ENCODE measurements around the gene CANT1. TPM values are rescaled to one million over a fixed set of nuclear protein-coding genes. Genes with fewer than 3 reads are reported as not detected.

CANT1 gene
- total and polyA plus RNA-seq, 12 donors = 10.3 to 78.3 (median 40.4) TPM

GRCh38 chr17:78997231-78997741, 12.3 kb downstream of the CANT1 start:
- no peaks in the 10 kb centered on the region for H3K27me3 ChIP-seq
- no peak for TF ChIP-seq CTCF (IDR thresholded peaks at IDR 0.05)
- TF ChIP-seq POLR2A (IDR thresholded peaks at IDR 0.05) = no peak
- intact Hi-C loops (cut with DNase I) = no loop called here
- peak in 4 of 7 donors; percentile 11 to 28 (median 20) for DNase-seq
- H3K9me3 ChIP-seq (replicated peaks in 1 of 3) = no peaks in the 10 kb centered on the region
- H3K4me3 ChIP-seq = no peak overlapping the region
- H3K4me1 ChIP-seq (replicated peaks in 1 of 2) = peaks cover 24 to 46% of the 10 kb centered on the region in 2 donors
- 90 to 97% (median 95%) methylated on average over 12 to 27 of the region's 27 CpGs for WGBS, 4 donors
- H3K27ac ChIP-seq = peak overlapping the region in 2 of 5 donors; percentile 77 to 79
- H3K36me3 ChIP-seq (replicated peaks in 1 of 2) = peaks cover 0 to 60% of the 10 kb centered on the region in 2 donors

GRCh38 chr17:78996781-78997201, 12.8 kb downstream of the CANT1 start:
- no peak for TF ChIP-seq POLR2A (IDR thresholded peaks at IDR 0.05)
- no peak for TF ChIP-seq CTCF (IDR thresholded peaks at IDR 0.05)
- peak overlapping the region in 3 of 5 donors; percentile 33 to 79 (median 77) for H3K27ac ChIP-seq
- 87 to 93% (median 92%) methylated on average over 16 of the region's 16 CpGs for WGBS, 4 donors
- peaks cover 0 to 63% of the 10 kb centered on the region in 2 donors for H3K36me3 ChIP-seq (replicated peaks in 1 of 2)
- no peak overlapping the region for H3K4me3 ChIP-seq
- DNase-seq = peak in 4 of 7 donors; percentile 11 to 52 (median 24)
- H3K4me1 ChIP-seq (replicated peaks in 1 of 2) = peaks cover 24 to 46% of the 10 kb centered on the region in 2 donors
- no peaks in the 10 kb centered on the region for H3K9me3 ChIP-seq (replicated peaks in 1 of 3)
- H3K27me3 ChIP-seq = no peaks in the 10 kb centered on the region
- intact Hi-C loops (cut with DNase I) = no loop called here

DNA sequence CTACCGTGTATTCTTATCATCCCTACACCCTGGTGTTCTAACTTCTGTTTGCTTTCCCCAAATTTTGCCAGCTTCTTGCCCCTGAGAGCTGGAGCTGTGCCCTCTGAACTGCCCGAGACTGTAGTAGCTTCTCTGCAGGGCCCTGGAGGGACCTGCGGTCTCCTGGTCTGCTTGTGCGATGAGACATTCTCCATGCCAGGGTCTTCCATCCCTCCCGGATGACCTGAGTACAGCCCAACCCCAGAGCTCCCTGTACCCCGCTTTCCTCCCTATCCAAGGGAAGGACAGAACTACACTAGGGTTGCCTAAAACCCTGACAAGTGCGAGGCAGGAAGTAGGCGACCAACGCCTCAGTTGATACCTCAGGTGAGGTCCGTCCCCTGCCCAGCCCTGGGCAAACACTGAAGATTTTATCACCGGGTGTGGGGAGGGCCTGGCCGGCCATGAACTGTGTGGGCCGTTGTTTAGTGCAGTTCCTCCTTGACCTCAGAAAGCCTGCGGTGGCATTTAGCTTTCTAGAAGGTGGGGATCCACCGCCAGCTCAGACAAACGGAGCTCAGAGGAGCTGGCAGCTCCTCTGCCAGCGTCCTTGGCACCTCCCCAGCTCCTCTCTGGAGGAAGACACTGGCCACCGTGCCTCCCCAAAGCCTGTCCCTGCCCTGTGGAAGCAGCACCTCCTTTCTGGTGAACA, 13.7 kb downstream of the CANT1 start:
- no peak overlapping the region for H3K4me3 ChIP-seq
- WGBS, 4 donors = 41 to 62% (median 49%) methylated on average over 8 to 18 of the region's 18 CpGs
- H3K9me3 ChIP-seq (replicated peaks in 1 of 3) = no peaks in the 10 kb centered on the region
- H3K27ac ChIP-seq = peak overlapping the region in 4 of 5 donors; percentile 22 to 79 (median 54)
- intact Hi-C loops (cut with DNase I) = no loop called here
- peaks cover 24 to 46% of the 10 kb centered on the region in 2 donors for H3K4me1 ChIP-seq (replicated peaks in 1 of 2)
- H3K27me3 ChIP-seq = no peaks in the 10 kb centered on the region
- peak; percentile 78 to 90 (median 86) for DNase-seq
- peaks cover 0 to 71% of the 10 kb centered on the region in 2 donors for H3K36me3 ChIP-seq (replicated peaks in 1 of 2)
- peak in 1 of 2 donors; percentile 30 for TF ChIP-seq POLR2A (IDR thresholded peaks at IDR 0.05)
- TF ChIP-seq CTCF (IDR thresholded peaks at IDR 0.05) = peak in 1 of 6 experiments; percentile 6

- H3K36me3 ChIP-seq (replicated peaks in 1 of 2) = peaks cover 0 to 71% of the 10 kb centered on the region in 2 donors
- intact Hi-C loops (cut with DNase I) = no loop called here
- H3K27ac ChIP-seq = peak overlapping the region in 2 of 5 donors; percentile 76 to 79
- H3K27me3 ChIP-seq = no peaks in the 10 kb centered on the region
- 66 to 78% (median 74%) methylated on average over 34 of the region's 34 CpGs for WGBS, 4 donors
- no peaks in the 10 kb centered on the region for H3K9me3 ChIP-seq (replicated peaks in 1 of 3)
- peak in 5 of 7 donors; percentile 11 to 53 (median 26) for DNase-seq
- no peak overlapping the region for H3K4me3 ChIP-seq
- peaks cover 24 to 46% of the 10 kb centered on the region in 2 donors for H3K4me1 ChIP-seq (replicated peaks in 1 of 2)
- TF ChIP-seq POLR2A (IDR thresholded peaks at IDR 0.05) = no peak
- TF ChIP-seq CTCF (IDR thresholded peaks at IDR 0.05) = no peak
Measured at GRCh38 chr17:78995022-78995760, 14.4 kb downstream of the CANT1 start.
